SKM-1 (cell line): ENCODE data around the gene SEMA5B.

Source experiments
- DNase-seq: peaks from one replicate; lab custom pipeline; 2025; ENCODE audit not compliant: unreplicated experiment; lab: John Stamatoyannopoulos, UW

SEMA5B gene

GRCh38 chr3:122928396-122929187 lies 99.0 kb downstream of the SEMA5B start:
- no peak for DNase-seq

GRCh38 chr3:122927726-122928125 lies 99.8 kb downstream of the SEMA5B start:
- DNase-seq: no peak

- no peak for DNase-seq
Measured at GRCh38 chr3:122926811-122927210, 100.8 kb downstream of the SEMA5B start.

DNA sequence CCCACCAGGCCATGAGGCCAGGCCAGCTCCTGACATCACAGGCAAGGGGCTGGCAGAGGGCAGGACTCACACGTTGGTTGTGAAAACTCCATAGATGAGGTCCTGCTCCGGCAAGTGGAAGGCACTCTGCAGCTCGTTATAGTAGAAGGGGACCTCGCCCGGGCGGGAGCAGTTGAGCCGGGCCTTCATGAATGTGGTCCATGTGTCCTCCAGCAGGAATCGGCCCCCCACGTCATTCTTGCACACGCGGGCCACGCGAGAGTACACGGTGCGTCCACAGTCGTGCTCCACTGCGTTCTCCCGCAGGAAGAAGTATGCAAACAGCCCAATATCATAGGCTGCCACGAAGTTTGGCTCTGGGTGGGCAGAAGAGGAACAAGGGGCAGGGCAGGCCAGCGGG lies 101.2 kb downstream of the SEMA5B start:
- DNase-seq: no peak

DNA sequence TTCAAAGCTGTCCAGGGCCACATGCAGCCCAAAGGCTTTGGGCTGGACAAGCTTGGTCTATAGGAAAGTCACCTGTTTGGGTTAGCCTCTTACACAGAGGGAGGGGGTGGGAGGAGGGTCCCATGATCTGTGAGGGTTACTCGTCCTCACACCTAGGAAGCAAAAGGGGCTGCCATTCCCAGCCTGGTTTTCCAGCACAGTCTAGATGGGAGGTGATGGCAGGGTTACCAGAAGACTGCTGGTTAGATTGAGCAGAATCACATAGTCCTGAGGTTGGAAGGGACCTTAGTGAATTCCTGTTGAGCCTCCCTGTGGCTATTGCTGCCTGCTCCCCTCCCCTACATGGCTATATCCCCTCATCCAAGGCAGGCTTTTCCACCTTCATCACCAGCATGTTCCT lies 101.8 kb downstream of the SEMA5B start:
- DNase-seq: no peak

DNA sequence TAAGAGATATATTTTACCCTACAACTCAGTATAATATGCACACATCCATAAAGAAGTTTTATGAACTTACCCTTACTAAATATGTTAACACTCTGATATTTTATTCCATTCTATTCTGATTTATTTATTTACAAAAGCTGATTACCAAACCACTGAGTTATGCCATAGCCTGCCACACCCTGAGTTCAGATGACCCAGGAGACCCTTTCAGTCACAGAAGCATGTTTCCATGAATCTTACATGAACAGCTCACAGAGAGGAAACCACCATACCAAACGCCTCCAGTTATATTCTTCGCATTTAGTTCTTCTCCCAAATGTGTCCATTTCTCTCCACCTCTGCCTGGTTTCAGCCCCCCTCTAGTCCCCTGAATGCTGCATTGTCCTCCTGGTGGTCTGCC lies 103.5 kb downstream of the SEMA5B start:
- DNase-seq: no peak

- DNase-seq: no peak
Measured at GRCh38 chr3:122923611-122924010, 104.0 kb downstream of the SEMA5B start.

DNA sequence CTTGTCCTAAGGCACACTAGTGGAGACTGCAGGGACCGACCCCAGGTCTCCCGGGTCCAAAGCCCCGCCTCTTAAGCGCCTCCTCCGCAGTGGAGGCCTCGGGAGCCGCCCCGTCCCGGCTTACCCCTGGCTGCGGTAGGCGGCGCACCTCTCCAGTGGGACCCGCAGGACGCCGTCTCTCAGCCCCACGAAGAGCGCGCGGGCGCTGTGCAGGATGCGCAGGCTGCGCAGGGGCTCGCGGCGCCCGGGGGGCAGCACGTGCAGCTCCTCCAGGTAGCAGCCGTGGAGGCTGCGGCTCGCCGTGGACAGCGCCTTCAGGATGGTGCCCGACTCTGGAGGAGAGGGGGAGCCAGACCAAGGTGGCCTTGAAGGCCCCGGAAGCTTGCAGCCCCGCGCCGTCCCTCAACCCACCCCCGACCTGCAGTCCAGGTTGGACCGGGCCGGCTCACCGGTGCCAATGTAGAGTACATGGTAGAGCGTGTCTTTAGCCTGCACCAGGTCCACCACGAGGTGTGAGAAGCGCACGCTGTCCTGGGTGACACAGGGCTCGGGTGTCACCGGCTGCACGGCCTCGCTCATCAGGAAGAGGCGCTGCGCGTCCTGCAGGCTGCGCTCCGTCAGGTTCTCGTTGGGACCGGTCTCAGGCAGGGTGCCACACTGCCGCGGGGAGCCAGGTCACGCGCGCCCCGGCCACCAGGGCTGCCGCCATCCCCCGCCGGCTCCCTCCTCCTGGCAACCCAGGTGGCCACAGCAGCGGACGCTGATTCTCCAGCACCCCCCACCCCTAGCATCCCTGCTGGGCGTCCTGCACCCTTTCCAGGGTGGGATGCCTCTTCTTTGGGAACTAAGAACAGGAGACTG lies 105.5 kb downstream of the SEMA5B start:
- DNase-seq: no peak

DNA sequence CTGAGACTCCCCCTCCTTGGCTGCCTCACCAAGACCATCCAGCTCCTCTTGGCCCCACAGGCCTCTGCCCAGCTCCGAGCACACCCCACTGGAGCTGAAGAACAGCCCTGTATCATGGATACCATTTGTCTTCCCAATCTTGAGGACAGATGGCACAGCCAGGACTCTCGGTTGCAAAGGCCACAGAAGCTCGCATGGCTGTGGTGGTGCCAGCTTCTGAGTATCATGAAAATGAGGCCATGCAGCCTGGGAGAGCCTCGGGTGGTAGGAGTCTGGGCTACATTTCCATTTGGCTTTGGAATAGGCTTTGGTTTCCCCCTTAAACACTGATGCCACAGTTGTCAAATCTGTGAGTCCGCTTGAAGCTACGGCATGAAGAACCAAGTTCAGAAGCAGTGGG lies 106.6 kb downstream of the SEMA5B start:
- no peak for DNase-seq

DNA sequence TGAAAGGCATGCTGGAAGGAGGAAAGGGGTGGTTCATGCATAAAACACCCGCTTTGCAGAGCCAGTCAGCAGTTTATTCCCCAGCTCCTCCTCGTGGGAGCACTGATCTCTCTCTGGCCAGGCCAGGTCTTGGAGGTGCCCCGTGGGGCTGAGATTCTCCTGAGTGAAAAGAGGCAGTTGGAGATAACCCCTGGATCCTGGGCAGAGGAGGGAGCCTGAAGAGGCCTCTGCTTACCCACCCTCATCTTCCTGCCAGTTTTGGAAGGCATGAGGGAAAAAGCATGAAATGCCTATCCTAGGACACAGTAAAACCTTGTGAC lies 108.3 kb downstream of the SEMA5B start:
- no peak for DNase-seq

DNA sequence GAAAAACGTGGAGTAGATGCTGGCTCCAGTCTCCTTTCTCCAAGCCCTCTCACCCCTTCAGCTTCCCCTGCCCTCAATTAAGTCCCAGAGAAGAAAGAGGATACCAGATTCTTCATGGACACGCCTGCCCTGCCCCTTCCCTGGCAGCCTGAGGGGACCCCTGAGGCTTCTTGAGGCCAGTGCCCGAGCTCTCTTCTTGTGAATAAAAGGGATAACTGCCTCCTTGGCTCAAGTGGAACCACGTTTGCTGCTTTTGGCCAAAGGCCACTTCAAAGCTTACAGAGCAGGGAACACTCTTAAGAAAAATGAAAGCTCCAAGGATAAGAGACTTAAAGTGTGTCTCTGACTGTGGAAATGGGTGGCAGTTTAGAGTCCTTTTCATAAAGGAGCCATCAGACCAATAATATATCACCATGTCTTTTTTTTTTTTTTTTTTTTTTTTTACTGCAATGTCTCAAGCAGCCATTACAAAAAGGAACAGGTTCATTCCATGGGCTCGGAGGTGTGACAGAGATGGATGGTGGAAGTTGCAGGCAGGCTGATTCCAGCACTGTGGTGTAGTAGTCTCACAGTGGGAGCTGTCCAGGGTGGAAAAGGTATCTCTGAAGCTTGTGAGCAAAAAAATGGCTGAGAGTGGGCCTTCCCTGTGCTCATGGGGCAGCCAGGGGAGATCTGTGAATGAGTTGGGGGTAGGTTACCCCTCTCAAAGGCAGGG lies 108.8 kb downstream of the SEMA5B start:
- no peak for DNase-seq

- DNase-seq: no peak
Measured at GRCh38 chr3:122917412-122917811, 110.2 kb downstream of the SEMA5B start.

DNA sequence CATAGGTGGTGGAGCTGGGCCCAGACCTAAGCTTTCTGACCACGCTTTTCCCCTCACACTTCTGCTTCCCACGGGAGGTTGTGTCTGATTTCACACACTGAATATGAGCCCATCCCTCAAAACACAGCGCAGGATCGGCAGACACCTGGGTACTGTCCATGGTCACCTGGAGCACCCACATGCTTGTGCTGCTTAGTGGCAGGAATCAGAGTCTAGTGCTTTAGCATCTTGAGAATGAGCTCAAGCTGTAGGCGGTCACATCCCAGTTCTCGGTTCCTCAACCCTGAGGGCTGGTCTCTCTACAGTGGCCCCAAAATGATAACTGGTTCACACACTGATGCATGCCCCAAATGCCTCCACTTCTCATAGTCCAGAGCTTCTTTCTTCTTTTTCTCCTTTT lies 111.0 kb downstream of the SEMA5B start:
- no peak for DNase-seq

GRCh38 chr3:122916084-122916483 lies 111.5 kb downstream of the SEMA5B start:
- no peak for DNase-seq

DNA sequence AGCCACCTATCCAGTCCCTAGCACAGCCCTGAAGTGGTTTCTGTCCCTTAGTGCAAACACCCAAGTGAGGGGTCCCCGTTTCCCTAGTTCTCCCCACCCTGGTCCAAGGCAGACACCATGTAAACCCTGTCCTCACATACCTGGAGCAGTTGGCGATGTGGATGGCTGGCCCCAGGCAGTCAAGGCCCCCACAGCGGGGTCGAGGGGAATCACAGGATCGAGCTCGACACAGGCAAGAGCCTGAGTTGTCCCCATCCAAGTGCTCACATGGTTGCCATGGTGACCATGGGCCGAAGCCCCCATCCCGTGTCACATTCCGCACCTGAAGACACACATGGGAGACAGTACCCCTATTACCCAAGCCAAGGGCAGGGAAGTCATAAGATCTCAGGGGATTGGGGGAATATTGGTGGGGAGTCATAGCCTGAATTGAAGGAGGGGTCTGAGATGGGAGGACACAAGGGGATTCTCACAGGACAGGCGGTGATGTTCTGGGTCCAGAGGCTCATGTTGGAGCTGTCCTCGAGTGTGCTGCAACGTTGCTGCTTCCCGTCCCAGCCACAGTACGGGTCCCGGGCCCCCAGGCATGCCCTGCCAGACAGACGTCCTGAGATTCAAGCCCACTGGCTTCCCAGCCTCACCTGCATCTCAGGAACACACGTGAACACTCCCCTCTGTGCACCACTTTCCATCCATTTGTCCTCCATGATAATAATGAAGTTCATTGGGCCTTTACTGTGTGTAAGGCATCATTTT lies 112.1 kb downstream of the SEMA5B start:
- no peak for DNase-seq

GRCh38 chr3:122913539-122914100 lies 113.9 kb downstream of the SEMA5B start:
- no peak for DNase-seq

GRCh38 chr3:122912772-122913538 lies 114.6 kb downstream of the SEMA5B start:
- DNase-seq: no peak

GRCh38 chr3:122911901-122912300 lies 115.7 kb downstream of the SEMA5B start:
- no peak for DNase-seq

- no peak for DNase-seq
Measured at GRCh38 chr3:122908251-122908650, 119.3 kb downstream of the SEMA5B start.

DNA sequence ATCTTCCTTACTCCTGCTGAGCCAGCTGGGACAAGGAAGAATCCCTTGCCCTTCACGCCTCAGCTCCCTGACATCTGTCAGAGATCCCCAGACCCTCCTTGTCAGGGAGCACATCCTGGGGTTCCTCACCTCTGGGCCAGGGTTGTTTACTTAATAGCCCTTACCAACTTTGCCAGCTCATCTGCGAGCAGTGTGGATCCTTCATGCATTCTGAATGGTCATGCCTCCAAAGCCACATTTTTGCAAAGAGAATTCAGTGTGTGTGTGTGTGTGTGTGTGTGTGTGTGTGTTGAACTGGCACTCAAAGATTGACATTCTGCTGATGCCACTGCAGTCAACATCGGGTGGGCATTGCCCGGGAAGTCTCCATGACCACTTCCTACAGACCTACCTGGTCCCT lies 120.1 kb downstream of the SEMA5B start:
- DNase-seq: no peak
